Activated CD4-positive, alpha-beta T cell treated with anti-CD3 and anti-CD28 coated beads for 48 hours (primary cell): ENCODE measurements around the gene TMEM170B.
"Not testable (repeated sequence)": the region's sequence is repeated elsewhere in the genome, so short reads cannot be mapped to it uniquely, and the experiment has no call there.

Experiments
- DNase-seq: peaks from one replicate; pipeline ENCODE4 v3.0.0-alpha.2; 2020

The TMEM170B gene

GRCh38 chr6:11532097-11532496 is 5.5 kb upstream of the TMEM170B start:
- DNase-seq, result no peak

GRCh38 chr6:11534561-11534960 is 3.0 kb upstream of the TMEM170B start:
- DNase-seq, result no peak

GRCh38 chr6:11535801-11536230 is 1.7 kb upstream of the TMEM170B start:
- peak; percentile 25 for DNase-seq

- peak; percentile 10 for DNase-seq
Observed at GRCh38 chr6:11536795-11537194, 754 bp upstream of the TMEM170B start.

GRCh38 chr6:11538052-11538818 is 686 bp downstream of the TMEM170B start:
- DNase-seq, result peak; percentile 26

- DNase-seq, result no peak
Observed at GRCh38 chr6:11538819-11539468, 1.4 kb downstream of the TMEM170B start.

GRCh38 chr6:11542863-11543262 is 5.3 kb downstream of the TMEM170B start:
- no peak for DNase-seq

- no peak for DNase-seq
Observed at GRCh38 chr6:11543919-11544518, 6.5 kb downstream of the TMEM170B start.

GRCh38 chr6:11547846-11548245 is 10.3 kb downstream of the TMEM170B start:
- not testable (repeated sequence) for DNase-seq

GRCh38 chr6:11548578-11548977 is 11.0 kb downstream of the TMEM170B start:
- not testable (repeated sequence) for DNase-seq

GRCh38 chr6:11551053-11551452 is 13.5 kb downstream of the TMEM170B start:
- no peak for DNase-seq

GRCh38 chr6:11552442-11552841 is 14.9 kb downstream of the TMEM170B start:
- DNase-seq, result no peak

GRCh38 chr6:11553824-11554223 is 16.3 kb downstream of the TMEM170B start:
- DNase-seq, result no peak

GRCh38 chr6:11556309-11556708 is 18.8 kb downstream of the TMEM170B start:
- no peak for DNase-seq

- no peak for DNase-seq
Observed at GRCh38 chr6:11563793-11564192, 26.2 kb downstream of the TMEM170B start.

- no peak for DNase-seq
Observed at GRCh38 chr6:11566609-11567008, 29.1 kb downstream of the TMEM170B start.

- DNase-seq, result no peak
Observed at GRCh38 chr6:11571073-11571472, 33.5 kb downstream of the TMEM170B start.

- peak; percentile 53 for DNase-seq
Observed at GRCh38 chr6:11575408-11576033, 38.0 kb downstream of the TMEM170B start.

- DNase-seq, result no peak
Observed at GRCh38 chr6:11580686-11581405, 43.3 kb downstream of the TMEM170B start.

GRCh38 chr6:11584244-11584643 is 46.7 kb downstream of the TMEM170B start:
- no peak for DNase-seq

- DNase-seq, result no peak
Observed at GRCh38 chr6:11585426-11586016, 48.0 kb downstream of the TMEM170B start.

GRCh38 chr6:11586117-11586516 is 48.6 kb downstream of the TMEM170B start:
- no peak for DNase-seq
